ENCODE results near the gene C10orf90. TPM values are rescaled to one million over a fixed set of nuclear protein-coding genes. Genes with fewer than 3 reads are reported as not detected.

The C10orf90 gene
- total RNA-seq, 1 donor from 2014 or later = not detected

DNA sequence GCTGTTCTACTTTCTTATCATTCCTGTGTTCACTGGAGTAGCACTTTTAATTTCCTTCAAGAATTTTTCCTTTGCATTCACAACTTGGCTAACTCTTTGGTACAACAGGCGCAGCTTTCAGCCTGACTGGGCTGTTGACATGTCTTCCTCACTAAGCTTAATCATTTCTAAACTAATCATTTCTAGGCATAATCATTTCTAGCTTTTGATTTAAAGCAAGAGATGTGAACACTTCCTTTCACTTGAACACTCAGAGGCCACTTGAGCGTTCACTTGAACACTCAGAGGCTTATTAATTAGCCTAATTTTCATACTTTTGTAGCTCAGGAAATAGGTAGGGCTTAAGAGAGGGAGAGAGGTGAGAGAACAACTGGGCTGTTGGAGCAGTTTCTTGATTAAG is 15.9 kb downstream of the C10orf90 start:
- Mint-ChIP-seq H3K9me3 (ENCODE audit: low read depth) (no peaks in the 10 kb centered on the region), H3K36me3 (ENCODE audit: insufficient read depth) (no peaks in the 10 kb centered on the region), H3K4me1 (ENCODE audit: low read depth) (no peaks in the 10 kb centered on the region), H3K27ac (no peak overlapping the region), H3K27me3 (peaks cover 4% of the 10 kb centered on the region), H3K4me3 (ENCODE audit: low read depth) (no peak overlapping the region)
- TF ChIP-seq CTCF (IDR thresholded peaks at IDR 0.05; ENCODE audit: unreplicated experiment) = no peak
- DNase-seq (ENCODE audit: low spot score, unreplicated experiment) = no peak

GRCh38 chr10:126651467-126651866 is 19.0 kb downstream of the C10orf90 start:
- no peaks in the 10 kb centered on the region for H3K4me1 Mint-ChIP-seq (ENCODE audit: low read depth)
- no peak overlapping the region for H3K27ac Mint-ChIP-seq
- no peaks in the 10 kb centered on the region for H3K36me3 Mint-ChIP-seq (ENCODE audit: insufficient read depth)
- TF ChIP-seq CTCF (IDR thresholded peaks at IDR 0.05; ENCODE audit: unreplicated experiment) = no peak
- no peaks in the 10 kb centered on the region for H3K9me3 Mint-ChIP-seq (ENCODE audit: low read depth)
- no peak overlapping the region for H3K4me3 Mint-ChIP-seq (ENCODE audit: low read depth)
- no peak for DNase-seq (ENCODE audit: low spot score, unreplicated experiment)
- peaks cover 4% of the 10 kb centered on the region for H3K27me3 Mint-ChIP-seq

GRCh38 chr10:126650161-126650560 is 20.3 kb downstream of the C10orf90 start:
- Mint-ChIP-seq H3K27me3 (peaks cover 4% of the 10 kb centered on the region), H3K36me3 (ENCODE audit: insufficient read depth) (no peaks in the 10 kb centered on the region), H3K4me1 (ENCODE audit: low read depth) (no peaks in the 10 kb centered on the region)

DNA sequence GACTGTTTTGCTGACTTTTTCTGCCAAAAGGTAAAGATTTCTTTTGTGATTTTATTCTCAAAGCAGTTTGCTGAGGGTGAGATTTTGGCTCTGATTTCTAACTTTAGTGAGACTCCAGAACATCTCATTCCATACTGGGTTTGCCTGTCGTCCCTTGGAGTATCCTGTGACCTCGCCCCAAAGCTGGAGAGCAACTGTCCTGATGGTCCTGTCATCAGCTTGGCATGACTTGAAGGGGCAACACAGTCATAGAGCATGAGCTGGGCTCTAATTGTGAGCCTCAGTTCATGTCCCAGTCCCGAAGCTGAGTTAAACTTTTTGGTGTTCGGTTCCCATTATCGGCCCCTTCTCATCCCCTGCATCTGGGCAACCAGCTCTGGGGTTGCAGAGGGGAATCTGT is 23.4 kb downstream of the C10orf90 start:
- Mint-ChIP-seq H3K4me3 (ENCODE audit: low read depth) (no peak overlapping the region), H3K9me3 (ENCODE audit: low read depth) (no peaks in the 10 kb centered on the region), H3K27ac (no peak overlapping the region), H3K36me3 (ENCODE audit: insufficient read depth) (no peaks in the 10 kb centered on the region), H3K27me3 (peaks cover 8% of the 10 kb centered on the region), H3K4me1 (ENCODE audit: low read depth) (no peaks in the 10 kb centered on the region)
- no peak for TF ChIP-seq CTCF (IDR thresholded peaks at IDR 0.05; ENCODE audit: unreplicated experiment)
- no peak for DNase-seq (ENCODE audit: low spot score, unreplicated experiment)

More at GRCh38 chr10:126650161-126650560, 20.3 kb downstream of the C10orf90 start:
- no peak for TF ChIP-seq CTCF (IDR thresholded peaks at IDR 0.05; ENCODE audit: unreplicated experiment)
- H3K9me3 Mint-ChIP-seq (ENCODE audit: low read depth) = no peaks in the 10 kb centered on the region
- no peak for DNase-seq (ENCODE audit: low spot score, unreplicated experiment)
- H3K4me3 Mint-ChIP-seq (ENCODE audit: low read depth) = no peak overlapping the region
- no peak overlapping the region for H3K27ac Mint-ChIP-seq

GRCh38 chr10:126646110-126646509 is 24.4 kb downstream of the C10orf90 start:
- no peaks in the 10 kb centered on the region for H3K9me3 Mint-ChIP-seq (ENCODE audit: low read depth)
- H3K27ac Mint-ChIP-seq = no peak overlapping the region
- H3K36me3 Mint-ChIP-seq (ENCODE audit: insufficient read depth) = no peaks in the 10 kb centered on the region
- peaks cover 11% of the 10 kb centered on the region for H3K27me3 Mint-ChIP-seq
- H3K4me3 Mint-ChIP-seq (ENCODE audit: low read depth) = no peak overlapping the region
- DNase-seq (ENCODE audit: low spot score, unreplicated experiment) = no peak
- TF ChIP-seq CTCF (IDR thresholded peaks at IDR 0.05; ENCODE audit: unreplicated experiment) = no peak
- H3K4me1 Mint-ChIP-seq (ENCODE audit: low read depth) = no peaks in the 10 kb centered on the region
